Activated naive CD4-positive, alpha-beta T cell treated with anti-CD3 and anti-CD28 coated beads, Interleukin-2, amount 50 U/mL, for 16 hours (primary cell): ENCODE measurements around the gene DCDC2.
A peak's percentile ranks its signal among the peaks of the same experiment; 100 is the strongest.
"Not testable (repeated sequence)": the region's sequence is repeated elsewhere in the genome, so short reads cannot be mapped to it uniquely, and the experiment has no call there.

ENCODE experiments used
- DNase-seq: peaks from one replicate; pipeline ENCODE4 v3.0.0-alpha.2; 2020

DCDC2 gene

DNA sequence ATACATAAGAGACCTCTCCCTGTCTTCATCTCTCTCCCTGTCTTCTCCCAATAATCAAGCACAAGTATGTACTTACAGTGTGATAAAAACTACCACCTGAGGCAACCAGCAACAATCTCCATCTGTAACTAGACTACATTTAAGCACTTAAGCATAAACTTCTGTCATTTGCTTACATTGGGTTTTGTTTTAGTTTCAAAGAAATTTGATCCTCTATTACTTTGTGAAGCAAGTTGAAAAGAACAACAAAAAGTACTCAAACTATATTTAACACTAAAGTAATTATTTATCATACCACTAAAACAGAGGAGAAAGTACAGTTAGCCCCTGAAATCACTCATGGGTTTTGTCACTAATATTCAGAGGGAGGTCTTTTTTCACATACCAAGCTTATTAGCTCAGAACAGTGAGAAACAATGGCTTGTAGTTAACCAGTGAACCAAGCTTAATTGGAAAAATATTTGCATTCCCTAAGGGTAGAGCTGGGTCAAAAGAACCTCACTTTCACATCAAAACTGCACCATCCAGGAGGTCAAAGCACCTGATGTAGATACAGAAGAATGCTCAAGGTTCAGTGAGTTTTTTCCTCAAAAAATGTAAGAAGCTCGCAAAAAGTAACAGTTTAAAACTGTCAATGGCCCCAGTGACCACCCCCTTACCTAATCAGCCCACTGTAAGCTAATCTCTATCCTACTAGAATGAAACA is 34.1 kb downstream of the DCDC2 start:
- no peak for DNase-seq

DNA sequence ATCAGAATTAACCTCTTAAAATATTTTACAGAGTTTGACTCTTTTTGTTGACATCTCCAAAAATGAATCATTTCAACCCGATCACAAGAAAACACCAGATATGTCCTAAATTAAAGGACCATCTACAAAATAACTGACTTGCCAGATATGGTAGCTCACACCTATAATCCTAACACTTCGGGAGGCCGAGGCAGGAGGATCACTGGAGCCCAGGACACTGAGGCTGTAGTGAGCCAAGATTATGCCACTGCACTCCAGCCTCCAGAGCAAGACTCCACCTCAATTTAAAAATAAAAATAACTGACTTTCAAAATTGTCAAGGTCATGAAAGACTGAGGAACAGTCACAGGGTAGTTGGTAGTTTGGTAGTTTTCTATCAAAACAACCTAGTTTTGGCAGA is 34.9 kb downstream of the DCDC2 start:
- no peak for DNase-seq

DNA sequence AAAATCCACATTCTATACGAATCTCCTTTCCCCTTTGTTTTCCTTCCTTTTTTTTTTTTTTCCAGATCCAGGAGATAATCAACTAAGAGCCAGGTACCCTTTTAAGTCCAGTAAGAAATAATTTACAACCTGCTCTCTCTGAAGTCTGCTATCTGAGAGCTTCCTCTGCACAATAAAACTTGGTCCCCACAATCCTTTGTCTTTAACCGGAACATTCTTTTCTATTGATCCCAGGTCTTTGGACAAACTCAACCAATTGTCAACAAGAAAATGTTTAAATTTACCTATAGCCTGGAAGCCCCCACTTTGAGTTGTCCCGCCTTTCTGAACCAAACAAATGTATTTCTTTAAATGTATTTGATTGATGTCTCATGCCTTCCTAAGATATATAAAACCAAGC is 35.4 kb downstream of the DCDC2 start:
- DNase-seq = not testable (repeated sequence)

- no peak for DNase-seq
Measured at GRCh38 chr6:24321538-24322162, 36.2 kb downstream of the DCDC2 start.

GRCh38 chr6:24313251-24314141 is 44.4 kb downstream of the DCDC2 start:
- no peak for DNase-seq

- not testable (repeated sequence) for DNase-seq
Measured at GRCh38 chr6:24311775-24312174, 46.1 kb downstream of the DCDC2 start.

DNA sequence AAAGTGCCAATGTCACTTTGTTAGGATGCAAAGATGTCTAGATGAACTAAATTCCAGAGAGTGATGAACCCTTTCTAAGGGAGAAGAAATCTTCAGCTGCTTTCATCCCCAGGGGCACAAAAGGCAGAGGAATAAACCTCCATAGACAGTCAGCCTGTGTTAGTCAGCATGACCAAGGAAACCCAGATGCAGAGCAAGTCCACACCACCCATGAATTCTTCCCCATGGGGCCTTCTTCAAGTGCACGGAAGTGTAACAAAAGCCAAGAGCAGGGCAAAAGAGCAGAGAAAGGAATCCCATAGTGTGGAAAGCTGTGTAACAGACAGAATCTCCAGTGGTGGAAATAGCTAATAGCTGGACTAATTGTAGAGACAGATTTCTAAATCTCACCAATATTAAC is 50.0 kb downstream of the DCDC2 start:
- DNase-seq = no peak

DNA sequence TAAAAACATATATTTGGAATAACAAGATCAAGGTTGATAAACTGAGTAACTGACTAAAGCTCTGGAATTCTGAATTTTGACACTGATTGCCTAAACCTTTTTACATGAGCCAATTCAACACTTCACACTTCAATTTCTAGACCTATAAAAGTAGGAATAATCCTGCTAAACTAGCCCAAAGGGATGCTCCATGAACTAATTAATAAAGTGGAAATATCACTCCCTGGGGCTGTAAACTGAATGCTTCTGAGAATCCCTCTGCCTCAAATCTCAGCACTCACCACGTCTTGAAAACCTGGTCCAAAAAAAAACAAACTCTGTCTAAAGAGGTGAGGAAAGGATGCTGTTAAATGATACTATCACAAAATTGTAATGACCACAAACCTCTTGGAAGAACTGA is 50.9 kb downstream of the DCDC2 start:
- DNase-seq = no peak

GRCh38 chr6:24306038-24306437 is 51.8 kb downstream of the DCDC2 start:
- DNase-seq = no peak

DNA sequence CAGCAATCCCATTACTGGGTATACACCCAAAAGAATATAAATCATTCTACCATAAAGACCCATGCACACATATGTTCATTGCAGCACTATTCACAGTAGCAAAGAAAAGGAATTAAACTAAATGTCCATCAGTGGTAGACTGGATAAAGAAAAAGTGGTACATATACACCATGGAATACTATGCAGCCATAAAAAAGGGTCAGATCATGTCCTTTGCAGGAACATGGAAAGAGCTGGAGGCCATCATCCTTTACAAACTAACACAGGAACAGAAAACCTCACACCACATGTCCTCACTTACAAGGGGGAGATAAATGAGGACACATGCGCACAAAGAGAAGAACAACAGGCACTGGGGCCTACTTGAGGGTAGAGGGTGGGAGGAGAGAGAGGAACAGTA is 60.9 kb downstream of the DCDC2 start:
- no peak for DNase-seq

GRCh38 chr6:24293852-24294251 is 64.0 kb downstream of the DCDC2 start:
- not testable (repeated sequence) for DNase-seq

GRCh38 chr6:24287239-24287638 is 70.6 kb downstream of the DCDC2 start:
- DNase-seq = no peak

DNA sequence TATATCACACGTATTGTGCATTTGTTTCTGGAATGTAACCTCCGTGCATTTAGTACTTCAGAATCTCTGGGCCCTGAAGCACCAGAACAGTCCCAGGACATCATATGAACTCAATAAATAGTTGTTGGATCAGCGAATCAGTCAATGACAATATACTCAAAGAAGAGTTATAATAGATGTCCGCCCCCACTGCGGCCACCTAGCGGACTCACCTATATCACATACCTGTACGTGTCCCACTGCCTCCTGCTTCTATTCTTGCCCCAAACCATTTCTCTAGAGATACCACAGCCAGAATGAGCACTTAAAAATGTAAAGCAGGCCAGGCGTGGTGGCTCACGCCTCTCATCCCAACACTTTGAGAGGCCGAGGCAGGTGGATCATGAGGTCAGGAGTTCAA is 73.9 kb downstream of the DCDC2 start:
- DNase-seq = no peak

DNA sequence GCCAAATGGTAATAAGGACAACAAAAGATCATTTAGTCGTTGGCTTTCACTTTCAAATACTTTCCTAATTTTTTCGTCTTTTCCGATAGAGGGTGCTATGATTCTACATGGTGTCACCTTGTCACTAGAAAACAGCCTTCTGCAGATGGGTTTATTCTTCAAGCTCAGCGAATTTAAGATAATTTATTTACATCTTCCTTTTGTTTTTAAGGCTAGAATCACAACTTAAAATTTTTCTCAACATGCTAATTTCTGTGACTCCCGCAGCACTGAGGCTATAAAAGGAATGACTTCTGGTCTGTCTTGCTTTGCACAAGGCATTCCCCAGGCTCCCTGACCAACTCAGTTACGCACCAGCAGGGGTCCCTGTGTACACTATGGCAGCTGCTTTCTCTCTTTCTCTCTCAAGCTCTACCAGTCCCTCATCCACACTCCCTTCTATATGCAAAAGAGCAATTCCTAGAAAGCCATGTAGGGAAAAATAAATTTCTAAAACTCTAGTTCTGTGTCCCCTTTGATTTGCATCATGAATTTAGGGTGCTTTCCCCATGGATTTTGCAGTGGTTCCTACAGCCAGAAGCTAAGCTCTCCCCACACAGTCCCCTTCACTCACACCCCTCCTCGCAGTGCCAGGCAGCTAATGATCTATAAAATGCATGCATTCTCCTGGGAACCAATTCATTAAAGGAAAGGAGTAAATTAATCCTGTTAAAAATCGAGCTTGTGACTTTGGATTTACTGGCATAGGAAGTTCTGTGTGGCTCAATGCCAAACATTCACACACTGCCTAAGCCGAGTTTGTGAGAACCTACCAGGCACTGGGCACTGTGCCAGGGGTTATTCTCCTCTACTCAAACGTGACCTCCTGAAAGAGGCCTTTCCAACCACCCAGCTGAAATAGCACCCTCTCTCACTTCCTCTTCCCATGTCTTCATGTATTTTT is 74.5 kb downstream of the DCDC2 start:
- DNase-seq = peak; percentile 37

DNA sequence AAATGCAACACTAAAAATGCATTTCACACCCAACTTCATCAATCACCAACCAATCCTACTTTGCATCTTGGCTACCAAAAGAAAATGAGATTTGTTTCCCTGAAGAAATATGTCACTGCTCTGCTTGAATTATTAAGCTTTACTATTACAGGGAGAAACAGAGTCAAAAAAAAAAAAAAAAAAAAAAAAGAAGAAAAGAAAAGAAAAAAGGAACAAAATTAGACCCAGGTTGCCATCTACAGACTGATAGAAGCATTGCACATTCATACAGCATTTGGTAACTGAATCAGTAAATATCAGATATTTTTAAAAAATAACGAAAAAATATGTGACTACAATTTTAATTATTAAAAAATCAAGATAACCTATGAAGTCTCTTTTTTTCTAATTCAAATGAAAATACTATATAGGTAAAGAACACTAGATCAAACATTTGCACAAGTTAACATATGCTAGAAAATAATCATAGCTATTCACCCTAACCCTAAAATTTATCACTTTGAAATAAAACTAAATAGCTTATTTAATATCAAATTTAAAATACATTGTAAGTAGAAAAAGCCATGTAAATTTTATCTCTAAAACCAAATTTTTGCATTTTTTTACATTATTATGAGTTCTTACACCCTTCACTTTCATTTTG is 83.3 kb downstream of the DCDC2 start:
- no peak for DNase-seq

GRCh38 chr6:24273096-24273870 is 84.6 kb downstream of the DCDC2 start:
- no peak for DNase-seq

DNA sequence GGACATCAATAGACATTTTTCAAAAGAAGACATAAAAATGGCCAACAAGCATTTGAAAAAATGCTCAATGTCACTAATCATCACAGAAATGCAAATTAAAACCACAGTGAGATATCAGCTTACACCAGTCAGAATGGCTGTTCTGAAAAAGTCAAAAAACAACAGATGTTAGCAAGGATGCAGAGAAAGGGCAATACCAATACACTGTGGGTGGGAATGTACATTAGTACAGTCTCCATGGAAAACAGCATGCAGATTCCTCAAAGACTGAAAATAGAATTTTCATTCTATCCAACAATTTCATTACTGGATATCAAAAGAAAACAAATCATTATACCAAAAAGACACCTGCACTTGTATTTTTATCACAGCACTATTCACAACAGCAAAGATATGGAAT is 85.3 kb downstream of the DCDC2 start:
- no peak for DNase-seq

DNA sequence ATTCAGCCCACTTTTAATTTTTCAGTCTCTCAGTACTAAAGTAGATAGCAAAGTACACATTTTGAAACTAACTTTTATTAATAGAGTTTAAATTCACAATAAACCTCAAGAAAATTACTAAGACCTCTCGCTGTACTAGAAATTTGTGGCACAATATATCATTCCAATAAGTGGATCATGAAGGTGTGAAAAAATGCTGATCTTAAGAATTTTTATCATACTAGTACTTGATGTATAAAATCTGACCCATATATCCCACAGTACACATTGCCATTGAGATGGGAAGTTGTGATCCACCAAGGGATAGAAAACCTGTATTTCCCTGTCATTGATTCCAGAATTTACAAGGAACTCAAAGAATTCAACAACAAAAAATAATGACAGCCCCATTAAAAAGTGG is 85.7 kb downstream of the DCDC2 start:
- no peak for DNase-seq

DNA sequence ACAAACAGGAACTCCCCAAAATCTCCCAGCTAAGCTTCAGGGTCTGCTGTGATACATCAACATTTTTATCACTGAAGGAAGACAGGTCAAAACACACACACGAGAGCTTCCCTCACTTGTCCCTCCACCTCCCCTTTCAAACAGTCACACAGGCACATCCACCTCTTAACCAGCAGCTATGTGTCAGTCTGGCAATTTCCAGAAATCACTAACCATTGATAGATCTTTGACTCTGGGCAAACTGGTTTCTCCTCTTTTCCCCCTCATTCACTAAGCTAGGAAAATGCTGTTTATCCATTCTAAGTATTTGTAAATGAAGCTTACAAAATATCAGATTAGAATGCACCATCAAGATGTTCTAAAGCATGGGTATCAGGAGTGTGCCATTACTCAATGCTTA is 87.8 kb downstream of the DCDC2 start:
- no peak for DNase-seq

- DNase-seq = not testable (repeated sequence)
Measured at GRCh38 chr6:24258214-24258613, 99.6 kb downstream of the DCDC2 start.

GRCh38 chr6:24257282-24257681 is 100.6 kb downstream of the DCDC2 start:
- no peak for DNase-seq
